ENCODE data around the gene CCM2L.

The CCM2L gene

DNA sequence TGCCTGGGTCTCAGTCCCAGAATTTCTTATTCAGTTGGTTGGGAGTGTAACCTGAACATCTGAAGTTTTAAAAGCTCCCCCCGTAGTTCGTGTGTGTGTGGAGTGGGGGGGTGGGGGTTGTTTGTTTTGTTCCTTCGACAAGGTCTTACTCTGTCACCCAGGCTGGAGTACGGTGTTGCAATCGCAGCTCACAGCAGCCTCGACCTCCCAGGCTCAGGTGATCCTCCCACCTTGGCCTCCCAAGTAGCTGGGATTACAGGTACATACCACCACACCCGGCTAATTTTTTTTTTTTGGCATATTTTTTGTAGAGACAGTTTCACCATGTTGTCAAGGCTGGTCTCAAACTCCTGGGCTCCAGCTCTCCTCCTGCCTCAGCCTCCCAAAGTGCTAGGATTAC, 3.1 kb downstream of the CCM2L start:
- H3K27me3 ChIP-seq (ENCODE audit: insufficient read depth, low read length), result peaks cover 14% of the 10 kb centered on the region

GRCh38 chr20:32017711-32018251, 7.5 kb downstream of the CCM2L start:
- H3K36me3 ChIP-seq (ENCODE audit: insufficient read depth, low read length), result no peaks in the 10 kb centered on the region
- no peaks in the 10 kb centered on the region for H3K9me2 ChIP-seq (ENCODE audit: low read depth, low read length)
- H3K9me3 ChIP-seq (ENCODE audit: low read length), result no peaks in the 10 kb centered on the region
- H2AFZ ChIP-seq (ENCODE audit: low read length), result no peak overlapping the region
- no peak overlapping the region for H3K27ac ChIP-seq (ENCODE audit: low read depth, low read length, poor library complexity, severe bottlenecking)
- no peaks in the 10 kb centered on the region for H3K79me2 ChIP-seq (ENCODE audit: insufficient read depth, low read length)
- H3K9ac ChIP-seq (ENCODE audit: low read length), result no peak overlapping the region
- H3K4me2 ChIP-seq (ENCODE audit: low read length), result peak overlapping the region; percentile 41; the same call in 1 of the 2 replicates
- H4K20me1 ChIP-seq (ENCODE audit: insufficient read depth, low read length), result no peaks in the 10 kb centered on the region
- H3F3A ChIP-seq (ENCODE audit: insufficient read depth, low read length), result no peaks in the 10 kb centered on the region
- H3K4me3 ChIP-seq (ENCODE audit: low read depth, low read length, poor library complexity, severe bottlenecking), result peak overlapping the region; percentile 71
- peaks cover 11% of the 10 kb centered on the region for H3K4me1 ChIP-seq (ENCODE audit: insufficient read depth, low read length, severe bottlenecking)
- TF ChIP-seq, protein P1, sequence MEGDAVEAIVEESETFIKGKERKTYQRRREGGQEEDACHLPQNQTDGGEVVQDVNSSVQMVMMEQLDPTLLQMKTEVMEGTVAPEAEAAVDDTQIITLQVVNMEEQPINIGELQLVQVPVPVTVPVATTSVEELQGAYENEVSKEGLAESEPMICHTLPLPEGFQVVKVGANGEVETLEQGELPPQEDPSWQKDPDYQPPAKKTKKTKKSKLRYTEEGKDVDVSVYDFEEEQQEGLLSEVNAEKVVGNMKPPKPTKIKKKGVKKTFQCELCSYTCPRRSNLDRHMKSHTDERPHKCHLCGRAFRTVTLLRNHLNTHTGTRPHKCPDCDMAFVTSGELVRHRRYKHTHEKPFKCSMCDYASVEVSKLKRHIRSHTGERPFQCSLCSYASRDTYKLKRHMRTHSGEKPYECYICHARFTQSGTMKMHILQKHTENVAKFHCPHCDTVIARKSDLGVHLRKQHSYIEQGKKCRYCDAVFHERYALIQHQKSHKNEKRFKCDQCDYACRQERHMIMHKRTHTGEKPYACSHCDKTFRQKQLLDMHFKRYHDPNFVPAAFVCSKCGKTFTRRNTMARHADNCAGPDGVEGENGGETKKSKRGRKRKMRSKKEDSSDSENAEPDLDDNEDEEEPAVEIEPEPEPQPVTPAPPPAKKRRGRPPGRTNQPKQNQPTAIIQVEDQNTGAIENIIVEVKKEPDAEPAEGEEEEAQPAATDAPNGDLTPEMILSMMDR (IDR thresholded peaks at IDR 0.05; ENCODE audit: low read length), result 0 out of 2 replicates have a peak, but pooled peaks have one; percentile 28
- no peak for TF ChIP-seq EZH2 (IDR thresholded peaks at IDR 0.05; ENCODE audit: borderline replicate concordance, low read length)
- peaks cover 23% of the 10 kb centered on the region for H3K27me3 ChIP-seq (ENCODE audit: insufficient read depth, low read length)

More for the DNA sequence above, 3.1 kb downstream of the CCM2L start:
- no peak overlapping the region for H3K27ac ChIP-seq (ENCODE audit: low read depth, low read length, poor library complexity, severe bottlenecking)
- H2AFZ ChIP-seq (ENCODE audit: low read length), result no peak overlapping the region
- no peaks in the 10 kb centered on the region for H3K9me2 ChIP-seq (ENCODE audit: low read depth, low read length)
- H3K9me3 ChIP-seq (ENCODE audit: low read length), result no peaks in the 10 kb centered on the region
- peaks cover 6% of the 10 kb centered on the region for H3K4me1 ChIP-seq (ENCODE audit: insufficient read depth, low read length, severe bottlenecking)
- no peaks in the 10 kb centered on the region for H3K36me3 ChIP-seq (ENCODE audit: insufficient read depth, low read length)
- no peak overlapping the region for H3K4me3 ChIP-seq (ENCODE audit: low read depth, low read length, poor library complexity, severe bottlenecking)
- no peaks in the 10 kb centered on the region for H3K79me2 ChIP-seq (ENCODE audit: insufficient read depth, low read length)
- H3K9ac ChIP-seq (ENCODE audit: low read length), result no peak overlapping the region
- no peak for TF ChIP-seq EZH2 (IDR thresholded peaks at IDR 0.05; ENCODE audit: borderline replicate concordance, low read length)
- TF ChIP-seq, protein P1 (IDR thresholded peaks at IDR 0.05; ENCODE audit: low read length), result no peak
- no peak overlapping the region for H3K4me2 ChIP-seq (ENCODE audit: low read length)
- no peaks in the 10 kb centered on the region for H4K20me1 ChIP-seq (ENCODE audit: insufficient read depth, low read length)
- no peaks in the 10 kb centered on the region for H3F3A ChIP-seq (ENCODE audit: insufficient read depth, low read length)

GRCh38 chr20:32018269-32019155, 8.3 kb downstream of the CCM2L start:
- Histone ChIP-seq H3F3A (ENCODE audit: insufficient read depth, low read length) (no peaks in the 10 kb centered on the region), H3K4me2 (ENCODE audit: low read length) (peak overlapping the region; percentile 91), H2AFZ (ENCODE audit: low read length) (no peak overlapping the region), H3K36me3 (ENCODE audit: insufficient read depth, low read length) (no peaks in the 10 kb centered on the region), H3K4me3 (ENCODE audit: low read depth, low read length, poor library complexity, severe bottlenecking) (peak overlapping the region; percentile 71), H3K4me1 (ENCODE audit: insufficient read depth, low read length, severe bottlenecking) (peaks cover 11% of the 10 kb centered on the region), H3K27me3 (ENCODE audit: insufficient read depth, low read length) (peaks cover 23% of the 10 kb centered on the region), H3K79me2 (ENCODE audit: insufficient read depth, low read length) (no peaks in the 10 kb centered on the region), H3K27ac (ENCODE audit: low read depth, low read length, poor library complexity, severe bottlenecking) (no peak overlapping the region), H4K20me1 (ENCODE audit: insufficient read depth, low read length) (no peaks in the 10 kb centered on the region), H3K9me2 (ENCODE audit: low read depth, low read length) (no peaks in the 10 kb centered on the region), H3K9ac (ENCODE audit: low read length) (peak overlapping the region; percentile 44; the same call in 1 of the 2 replicates), H3K9me3 (ENCODE audit: low read length) (no peaks in the 10 kb centered on the region)
- TF ChIP-seq, protein P1 (IDR thresholded peaks at IDR 0.05; ENCODE audit: low read length), result peak; percentile 12; the same call in 1 of the 2 replicates
- no peak for TF ChIP-seq EZH2 (IDR thresholded peaks at IDR 0.05; ENCODE audit: borderline replicate concordance, low read length)

Measured in OCI-LY1 (cell line).